ENCODE data around the gene RDH8. TPM values are rescaled to one million over a fixed set of nuclear protein-coding genes. Genes with fewer than 3 reads are reported as not detected.

The RDH8 gene
- total RNA-seq, 1 donor from 2014 or later = not detected

GRCh38 chr19:10003271-10003670 is 10.0 kb upstream of the RDH8 start:
- DNase-seq (ENCODE audit: missing footprints) (no peak), ATAC-seq (no peak)
- intact Hi-C loops (cut with DNase I) = no loop called here

GRCh38 chr19:10004617-10005016 is 8.7 kb upstream of the RDH8 start:
- ATAC-seq = no peak
- DNase-seq (ENCODE audit: missing footprints) = no peak
- intact Hi-C loops (cut with DNase I) = loop anchor here (5.0 kb wide), 1 partner anchor 57 kb away; no protein-coding TSS in a partner anchor

GRCh38 chr19:10005632-10006334 is 7.5 kb upstream of the RDH8 start:
- intact Hi-C loops (cut with DNase I) = loop anchor here (5.0 kb wide), 1 partner anchor 58 kb away; no protein-coding TSS in a partner anchor
- DNase-seq (ENCODE audit: missing footprints) (no peak), ATAC-seq (no peak)

- ATAC-seq = peak; percentile 67
- intact Hi-C loops (cut with DNase I) = loop anchor here (5.0 kb wide), 1 partner anchor 59 kb away; no protein-coding TSS in a partner anchor
- no peak for DNase-seq (ENCODE audit: missing footprints)
These were observed 7.0 kb upstream of the RDH8 start for GRCh38 chr19:10006335-10006708.

- no peak for ATAC-seq
- DNase-seq (ENCODE audit: missing footprints) = no peak
- intact Hi-C loops (cut with DNase I) = loop anchor here (5.0 kb wide), 1 partner anchor 60 kb away; no protein-coding TSS in a partner anchor
These were observed 6.4 kb upstream of the RDH8 start for GRCh38 chr19:10006752-10007323.

GRCh38 chr19:10007371-10008183 is 5.7 kb upstream of the RDH8 start:
- intact Hi-C loops (cut with DNase I) = loop anchor here (5.0 kb wide), 1 partner anchor 60 kb away; no protein-coding TSS in a partner anchor
- peak; percentile 11 for ATAC-seq
- DNase-seq (ENCODE audit: missing footprints) = peak; percentile 74

- DNase-seq (ENCODE audit: missing footprints) (no peak), ATAC-seq (no peak)
- intact Hi-C loops (cut with DNase I) = loop anchor here (5.0 kb wide), 1 partner anchor 61 kb away; no protein-coding TSS in a partner anchor
These were observed 5.0 kb upstream of the RDH8 start for GRCh38 chr19:10008184-10008765.

GRCh38 chr19:10009714-10010224 is 3.5 kb upstream of the RDH8 start:
- DNase-seq (ENCODE audit: missing footprints) = no peak
- ATAC-seq = no peak
- intact Hi-C loops (cut with DNase I) = loop anchor here (5.0 kb wide), 1 partner anchor 62 kb away; no protein-coding TSS in a partner anchor

- DNase-seq (ENCODE audit: missing footprints) (peak; percentile 78), ATAC-seq (peak; percentile 68)
- intact Hi-C loops (cut with DNase I) = no loop called here
These were observed 3.0 kb upstream of the RDH8 start, which contains the start of gene COL5A3 for GRCh38 chr19:10010247-10010691. Gene COL5A3 (minus strand): TSS chr19:10010504. CDS start chr19:10010385, 119 bp downstream.

GRCh38 chr19:10010939-10011338 is 2.3 kb upstream of the RDH8 start:
- DNase-seq (ENCODE audit: missing footprints) (no peak), ATAC-seq (no peak)
- intact Hi-C loops (cut with DNase I) = no loop called here

GRCh38 chr19:10011974-10012373 is 1.3 kb upstream of the RDH8 start:
- no peak for DNase-seq (ENCODE audit: missing footprints)
- intact Hi-C loops (cut with DNase I) = no loop called here
- ATAC-seq = no peak

GRCh38 chr19:10013834-10014618 is 743 bp downstream of the RDH8 start:
- DNase-seq (ENCODE audit: missing footprints) (no peak), ATAC-seq (no peak)
- intact Hi-C loops (cut with DNase I) = no loop called here

- DNase-seq (ENCODE audit: missing footprints) = no peak
- no peak for ATAC-seq
- intact Hi-C loops (cut with DNase I) = no loop called here
These were observed 5.0 kb downstream of the RDH8 start for GRCh38 chr19:10018263-10018662.

- no peak for DNase-seq (ENCODE audit: missing footprints)
- ATAC-seq = no peak
- intact Hi-C loops (cut with DNase I) = no loop called here
These were observed 5.5 kb downstream of the RDH8 start for GRCh38 chr19:10018786-10019185.

- intact Hi-C loops (cut with DNase I) = no loop called here
- ATAC-seq (no peak), DNase-seq (ENCODE audit: missing footprints) (no peak)
These were observed 6.0 kb downstream of the RDH8 start for GRCh38 chr19:10019246-10019645.

GRCh38 chr19:10020851-10021250 is 7.6 kb downstream of the RDH8 start:
- intact Hi-C loops (cut with DNase I) = no loop called here
- DNase-seq (ENCODE audit: missing footprints) = no peak

GRCh38 chr19:10021446-10021845 is 8.2 kb downstream of the RDH8 start:
- ATAC-seq (no peak), DNase-seq (ENCODE audit: missing footprints) (no peak)
- intact Hi-C loops (cut with DNase I) = no loop called here

More at GRCh38 chr19:10020851-10021250, 7.6 kb downstream of the RDH8 start:
- ATAC-seq = no peak

- intact Hi-C loops (cut with DNase I) = no loop called here
- ATAC-seq (no peak), DNase-seq (ENCODE audit: missing footprints) (no peak)
These were observed 8.6 kb downstream of the RDH8 start for GRCh38 chr19:10021863-10022262.
